HepG2 (cell line): ENCODE data around the gene HMGN4. TPM values are rescaled to one million over a fixed set of nuclear protein-coding genes. Genes with fewer than 3 reads are reported as not detected.
A peak's percentile ranks its signal among the peaks of the same experiment; 100 is the strongest.

Experiments
- MAZ ChIP-seq, 2 experiments: sonication (generic) in 1 of 2; formaldehyde crosslinking in 1 of 2; IDR thresholded peaks; 2 replicates each; pipeline versions ENCODE4 v1.5.0 to v1.6.1; 2012 to 2020; ENCODE audit warnings: low read depth in 2 of 2, mild to moderate bottlenecking in 2 of 2, borderline replicate concordance in 1 of 2, improper control_type of control experiment in 1 of 2, low read length in 1 of 2, missing genetic modification reagents in 1 of 2, moderate library complexity in 1 of 2
- PHF5A ChIP-seq: IDR thresholded peaks from one replicate; pipeline ENCODE4 v1.6.1; 2018; ENCODE audit warnings: low read depth, missing genetic modification reagents; ENCODE audit not compliant: unreplicated experiment
- PRPF4 ChIP-seq: fragments of 200-400 bp; formaldehyde crosslinking; IDR thresholded peaks from 2 replicates; pipeline ENCODE4 v1.6.1; 2016; ENCODE audit warnings: low read length, low read depth; ENCODE audit not compliant: poor library complexity, severe bottlenecking
- RORA ChIP-seq: sonication (generic); formaldehyde crosslinking; IDR thresholded peaks from 2 replicates; pipeline ENCODE4 v1.5.0; 2020; ENCODE audit warnings: mild to moderate bottlenecking, missing genetic modification reagents, moderate library complexity
- TBL1XR1 ChIP-seq: fragments of 150-350 bp; IDR thresholded peaks from 2 replicates; pipeline ENCODE4 v1.6.1; 2014; ENCODE audit warnings: borderline replicate concordance, low read length; ENCODE audit not compliant: partially characterized antibody
- ZNF12 ChIP-seq: sonication (generic); formaldehyde crosslinking; IDR thresholded peaks from 2 replicates; pipeline ENCODE4 v1.5.0; 2020; ENCODE audit warnings: missing genetic modification reagents
- ZNF124 ChIP-seq: sonication (generic); formaldehyde crosslinking; IDR thresholded peaks from 2 replicates; pipeline ENCODE4 v1.4.0; 2020; ENCODE audit warnings: missing genetic modification reagents
- ZNF230 ChIP-seq: sonication (generic); formaldehyde crosslinking; IDR thresholded peaks from 2 replicates; pipeline ENCODE4 v1.4.0; 2020; ENCODE audit warnings: mild to moderate bottlenecking, missing genetic modification reagents
- ZNF468 ChIP-seq: sonication (generic); formaldehyde crosslinking; IDR thresholded peaks from 2 replicates; pipeline ENCODE4 v1.8.0; 2022; ENCODE audit warnings: mild to moderate bottlenecking, moderate library complexity, missing genetic modification reagents
- ZNF501 ChIP-seq: sonication (generic); formaldehyde crosslinking; IDR thresholded peaks from 2 replicates; pipeline ENCODE4 v1.5.1; 2020; ENCODE audit warnings: mild to moderate bottlenecking, moderate library complexity, missing genetic modification reagents
- ZNF546 ChIP-seq: sonication (generic); formaldehyde crosslinking; conservative IDR thresholded peaks from 2 replicates; pipeline ENCODE4 v1.8.1; 2023; ENCODE audit warnings: mild to moderate bottlenecking, missing genetic modification reagents
- ZNF552 ChIP-seq: sonication (generic); formaldehyde crosslinking; IDR thresholded peaks from 2 replicates; pipeline ENCODE4 v1.9.0; 2022; ENCODE audit warnings: missing genetic modification reagents, mild to moderate bottlenecking, borderline replicate concordance
- ZNF780A ChIP-seq: sonication (generic); formaldehyde crosslinking; IDR thresholded peaks from 2 replicates; pipeline ENCODE4 v1.8.0; 2022; ENCODE audit warnings: mild to moderate bottlenecking, missing genetic modification reagents, moderate library complexity
- polyA plus RNA-seq, 8 experiments: library from polyadenylated mRNA; depleted of rRNA in 3 of 8; stranded (reverse) in 7 of 8; unstranded in 1 of 8; fragments of >200 nt; fragmentation: Illumina TruSeq in 4 of 8; extraction: Trizol in 4 of 8; gene quantifications; 2 replicates each; pipeline versions ENCODE4 v1.2.1 to v1.2.3, GENCODE V29; 2011 to 2016; ENCODE audit warnings: low read depth in 4 of 8, missing spikeins in 1 of 8, mixed read lengths in 1 of 8; ENCODE audit not compliant: insufficient read depth in 1 of 8
- total RNA-seq, 5 experiments: library from RNA; depleted of rRNA; stranded (reverse); fragments of >200 nt; fragmentation: Illumina TruSeq; extraction: Trizol; gene quantifications; 2 replicates each; pipeline ENCODE4 v1.2.3, GENCODE V29; 2016; ENCODE audit warnings: low read depth in 1 of 5
- TF ChIP-seq, protein P1 (sequence below): sonication (generic); formaldehyde crosslinking; IDR thresholded peaks from 2 replicates; pipeline ENCODE4 v1.5.0; 2020; ENCODE audit warnings: mild to moderate bottlenecking, missing genetic modification reagents, borderline replicate concordance
- TF ChIP-seq, protein P2 (sequence below): sonication (generic); formaldehyde crosslinking; IDR thresholded peaks from 2 replicates; pipeline ENCODE4 v1.5.0; 2020; ENCODE audit warnings: mild to moderate bottlenecking, low read depth, missing genetic modification reagents, borderline replicate concordance
- TF ChIP-seq, protein P3 (sequence below): sonication (generic); formaldehyde crosslinking; IDR thresholded peaks from 2 replicates; pipeline ENCODE4 v1.4.0; 2020; ENCODE audit warnings: missing genetic modification reagents, borderline replicate concordance

Gene HMGN4
- total and polyA plus RNA-seq, 2 of the 13 experiments (the other 11 are each of a cell fraction or from before 2014, with no cell fraction given): 39.9 to 52.1 TPM

DNA sequence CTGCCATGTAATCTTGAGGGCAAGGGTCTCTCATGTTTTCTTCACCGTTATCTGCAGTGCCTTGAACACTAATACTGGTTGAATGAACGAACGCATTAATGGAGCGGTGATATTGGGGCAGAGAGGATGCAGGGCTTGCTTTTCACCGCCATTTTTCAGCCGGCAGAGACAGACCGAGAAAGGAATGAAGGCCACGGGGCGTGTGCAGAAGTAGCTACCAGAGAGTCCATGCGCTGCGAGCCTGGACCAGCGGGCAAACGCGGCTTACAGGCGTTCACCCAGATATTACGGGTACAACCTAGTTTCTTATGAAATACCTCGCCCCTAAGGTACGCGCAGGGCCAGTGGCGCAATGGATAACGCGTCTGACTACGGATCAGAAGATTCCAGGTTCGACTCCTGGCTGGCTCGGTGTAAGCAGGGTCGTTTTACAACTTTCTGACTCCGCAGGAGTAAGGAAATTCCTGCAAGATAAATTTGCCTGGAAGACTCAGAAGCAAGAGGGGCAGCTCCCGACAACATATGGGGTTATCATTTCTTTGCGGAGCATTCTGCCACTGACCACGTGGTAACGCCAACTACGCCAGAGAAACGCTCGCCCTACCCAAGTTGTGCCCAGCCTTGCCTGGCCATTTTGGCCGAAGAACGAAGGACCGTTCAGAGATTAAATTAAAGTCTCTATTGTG is 863 bp upstream of the HMGN4 start (continued):
- peak; percentile 39; the same call in 1 of the 2 replicates for TF ChIP-seq ZNF552
- peak; percentile 38; the same call in 1 of the 2 replicates for TF ChIP-seq MAZ (IDR thresholded peaks at IDR 0.05; ENCODE audit: borderline replicate concordance, low read depth, low read length)
- TF ChIP-seq MAZ (CRISPR knock-in tag; IDR thresholded peaks at IDR 0.05; ENCODE audit: low read depth): peak; percentile 70; the same call in 1 of the 2 replicates
- peak; percentile 94 for TF ChIP-seq PRPF4
- no peak for TF ChIP-seq RORA
- TF ChIP-seq ZNF780A (CRISPR knock-in tag): no peak; the same call in 1 of the 2 replicates
- TF ChIP-seq, protein P1, sequence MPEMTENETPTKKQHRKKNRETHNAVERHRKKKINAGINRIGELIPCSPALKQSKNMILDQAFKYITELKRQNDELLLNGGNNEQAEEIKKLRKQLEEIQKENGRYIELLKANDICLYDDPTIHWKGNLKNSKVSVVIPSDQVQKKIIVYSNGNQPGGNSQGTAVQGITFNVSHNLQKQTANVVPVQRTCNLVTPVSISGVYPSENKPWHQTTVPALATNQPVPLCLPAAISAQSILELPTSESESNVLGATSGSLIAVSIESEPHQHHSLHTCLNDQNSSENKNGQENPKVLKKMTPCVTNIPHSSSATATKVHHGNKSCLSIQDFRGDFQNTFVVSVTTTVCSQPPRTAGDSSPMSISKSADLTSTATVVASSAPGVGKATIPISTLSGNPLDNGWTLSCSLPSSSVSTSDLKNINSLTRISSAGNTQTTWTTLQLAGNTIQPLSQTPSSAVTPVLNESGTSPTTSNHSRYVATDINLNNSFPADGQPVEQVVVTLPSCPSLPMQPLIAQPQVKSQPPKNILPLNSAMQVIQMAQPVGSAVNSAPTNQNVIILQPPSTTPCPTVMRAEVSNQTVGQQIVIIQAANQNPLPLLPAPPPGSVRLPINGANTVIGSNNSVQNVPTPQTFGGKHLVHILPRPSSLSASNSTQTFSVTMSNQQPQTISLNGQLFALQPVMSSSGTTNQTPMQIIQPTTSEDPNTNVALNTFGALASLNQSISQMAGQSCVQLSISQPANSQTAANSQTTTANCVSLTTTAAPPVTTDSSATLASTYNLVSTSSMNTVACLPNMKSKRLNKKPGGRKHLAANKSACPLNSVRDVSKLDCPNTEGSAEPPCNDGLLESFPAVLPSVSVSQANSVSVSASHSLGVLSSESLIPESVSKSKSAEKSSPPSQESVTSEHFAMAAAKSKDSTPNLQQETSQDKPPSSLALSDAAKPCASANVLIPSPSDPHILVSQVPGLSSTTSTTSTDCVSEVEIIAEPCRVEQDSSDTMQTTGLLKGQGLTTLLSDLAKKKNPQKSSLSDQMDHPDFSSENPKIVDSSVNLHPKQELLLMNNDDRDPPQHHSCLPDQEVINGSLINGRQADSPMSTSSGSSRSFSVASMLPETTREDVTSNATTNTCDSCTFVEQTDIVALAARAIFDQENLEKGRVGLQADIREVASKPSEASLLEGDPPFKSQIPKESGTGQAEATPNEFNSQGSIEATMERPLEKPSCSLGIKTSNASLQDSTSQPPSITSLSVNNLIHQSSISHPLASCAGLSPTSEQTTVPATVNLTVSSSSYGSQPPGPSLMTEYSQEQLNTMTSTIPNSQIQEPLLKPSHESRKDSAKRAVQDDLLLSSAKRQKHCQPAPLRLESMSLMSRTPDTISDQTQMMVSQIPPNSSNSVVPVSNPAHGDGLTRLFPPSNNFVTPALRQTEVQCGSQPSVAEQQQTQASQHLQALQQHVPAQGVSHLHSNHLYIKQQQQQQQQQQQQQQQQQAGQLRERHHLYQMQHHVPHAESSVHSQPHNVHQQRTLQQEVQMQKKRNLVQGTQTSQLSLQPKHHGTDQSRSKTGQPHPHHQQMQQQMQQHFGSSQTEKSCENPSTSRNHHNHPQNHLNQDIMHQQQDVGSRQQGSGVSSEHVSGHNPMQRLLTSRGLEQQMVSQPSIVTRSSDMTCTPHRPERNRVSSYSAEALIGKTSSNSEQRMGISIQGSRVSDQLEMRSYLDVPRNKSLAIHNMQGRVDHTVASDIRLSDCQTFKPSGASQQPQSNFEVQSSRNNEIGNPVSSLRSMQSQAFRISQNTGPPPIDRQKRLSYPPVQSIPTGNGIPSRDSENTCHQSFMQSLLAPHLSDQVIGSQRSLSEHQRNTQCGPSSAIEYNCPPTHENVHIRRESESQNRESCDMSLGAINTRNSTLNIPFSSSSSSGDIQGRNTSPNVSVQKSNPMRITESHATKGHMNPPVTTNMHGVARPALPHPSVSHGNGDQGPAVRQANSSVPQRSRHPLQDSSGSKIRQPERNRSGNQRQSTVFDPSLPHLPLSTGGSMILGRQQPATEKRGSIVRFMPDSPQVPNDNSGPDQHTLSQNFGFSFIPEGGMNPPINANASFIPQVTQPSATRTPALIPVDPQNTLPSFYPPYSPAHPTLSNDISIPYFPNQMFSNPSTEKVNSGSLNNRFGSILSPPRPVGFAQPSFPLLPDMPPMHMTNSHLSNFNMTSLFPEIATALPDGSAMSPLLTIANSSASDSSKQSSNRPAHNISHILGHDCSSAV (CRISPR knock-in tag): no peak
- TF ChIP-seq ZNF501 (CRISPR knock-in tag): peak; percentile 95
- no peak for TF ChIP-seq ZNF468 (CRISPR knock-in tag)
- TF ChIP-seq ZNF546 (CRISPR knock-in tag): no peak; the same call in 1 of the 2 replicates
- peak; percentile 79; the same call in 1 of the 2 replicates for TF ChIP-seq ZNF124 (CRISPR knock-in tag)
- TF ChIP-seq, protein P2, sequence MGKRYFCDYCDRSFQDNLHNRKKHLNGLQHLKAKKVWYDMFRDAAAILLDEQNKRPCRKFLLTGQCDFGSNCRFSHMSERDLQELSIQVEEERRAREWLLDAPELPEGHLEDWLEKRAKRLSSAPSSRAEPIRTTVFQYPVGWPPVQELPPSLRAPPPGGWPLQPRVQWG (CRISPR knock-in tag): no peak
- TF ChIP-seq ZNF230: peak; percentile 77
- peak; percentile 73 for TF ChIP-seq PHF5A (CRISPR knock-in tag)
- peak; percentile 76 for TF ChIP-seq TBL1XR1
- TF ChIP-seq ZNF12 (CRISPR knock-in tag): peak; percentile 71
- TF ChIP-seq, protein P3, sequence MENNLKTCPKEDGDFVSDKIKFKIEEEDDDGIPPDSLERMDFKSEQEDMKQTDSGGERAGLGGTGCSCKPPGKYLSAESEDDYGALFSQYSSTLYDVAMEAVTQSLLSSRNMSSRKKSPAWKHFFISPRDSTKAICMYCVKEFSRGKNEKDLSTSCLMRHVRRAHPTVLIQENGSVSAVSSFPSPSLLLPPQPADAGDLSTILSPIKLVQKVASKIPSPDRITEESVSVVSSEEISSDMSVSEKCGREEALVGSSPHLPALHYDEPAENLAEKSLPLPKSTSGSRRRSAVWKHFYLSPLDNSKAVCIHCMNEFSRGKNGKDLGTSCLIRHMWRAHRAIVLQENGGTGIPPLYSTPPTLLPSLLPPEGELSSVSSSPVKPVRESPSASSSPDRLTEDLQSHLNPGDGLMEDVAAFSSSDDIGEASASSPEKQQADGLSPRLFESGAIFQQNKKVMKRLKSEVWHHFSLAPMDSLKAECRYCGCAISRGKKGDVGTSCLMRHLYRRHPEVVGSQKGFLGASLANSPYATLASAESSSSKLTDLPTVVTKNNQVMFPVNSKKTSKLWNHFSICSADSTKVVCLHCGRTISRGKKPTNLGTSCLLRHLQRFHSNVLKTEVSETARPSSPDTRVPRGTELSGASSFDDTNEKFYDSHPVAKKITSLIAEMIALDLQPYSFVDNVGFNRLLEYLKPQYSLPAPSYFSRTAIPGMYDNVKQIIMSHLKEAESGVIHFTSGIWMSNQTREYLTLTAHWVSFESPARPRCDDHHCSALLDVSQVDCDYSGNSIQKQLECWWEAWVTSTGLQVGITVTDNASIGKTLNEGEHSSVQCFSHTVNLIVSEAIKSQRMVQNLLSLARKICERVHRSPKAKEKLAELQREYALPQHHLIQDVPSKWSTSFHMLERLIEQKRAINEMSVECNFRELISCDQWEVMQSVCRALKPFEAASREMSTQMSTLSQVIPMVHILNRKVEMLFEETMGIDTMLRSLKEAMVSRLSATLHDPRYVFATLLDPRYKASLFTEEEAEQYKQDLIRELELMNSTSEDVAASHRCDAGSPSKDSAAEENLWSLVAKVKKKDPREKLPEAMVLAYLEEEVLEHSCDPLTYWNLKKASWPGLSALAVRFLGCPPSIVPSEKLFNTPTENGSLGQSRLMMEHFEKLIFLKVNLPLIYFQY: no peak; the same call in 1 of the 2 replicates
